Fibroblast of pulmonary artery (primary cell): ENCODE results near the gene HES4.

Experiments used
- DNase-seq: peaks from one replicate; pipeline ENCODE4 v3.0.0-alpha.2; 2010; ENCODE audit warnings: low read depth
- H3K4me3 ChIP-seq: replicated peaks from 2 replicates; pipeline ENCODE4 v1.5.1; 2011; ENCODE audit warnings: low read depth, mild to moderate bottlenecking, control low read depth, low read length, moderate library complexity
- TF ChIP-seq, protein P1 (sequence below): IDR thresholded peaks from 2 replicates; pipeline ENCODE4 v1.5.1; 2011; ENCODE audit warnings: mild to moderate bottlenecking, control low read depth, low read length, inconsistent platforms; ENCODE audit errors: missing control alignments

Gene HES4

DNA sequence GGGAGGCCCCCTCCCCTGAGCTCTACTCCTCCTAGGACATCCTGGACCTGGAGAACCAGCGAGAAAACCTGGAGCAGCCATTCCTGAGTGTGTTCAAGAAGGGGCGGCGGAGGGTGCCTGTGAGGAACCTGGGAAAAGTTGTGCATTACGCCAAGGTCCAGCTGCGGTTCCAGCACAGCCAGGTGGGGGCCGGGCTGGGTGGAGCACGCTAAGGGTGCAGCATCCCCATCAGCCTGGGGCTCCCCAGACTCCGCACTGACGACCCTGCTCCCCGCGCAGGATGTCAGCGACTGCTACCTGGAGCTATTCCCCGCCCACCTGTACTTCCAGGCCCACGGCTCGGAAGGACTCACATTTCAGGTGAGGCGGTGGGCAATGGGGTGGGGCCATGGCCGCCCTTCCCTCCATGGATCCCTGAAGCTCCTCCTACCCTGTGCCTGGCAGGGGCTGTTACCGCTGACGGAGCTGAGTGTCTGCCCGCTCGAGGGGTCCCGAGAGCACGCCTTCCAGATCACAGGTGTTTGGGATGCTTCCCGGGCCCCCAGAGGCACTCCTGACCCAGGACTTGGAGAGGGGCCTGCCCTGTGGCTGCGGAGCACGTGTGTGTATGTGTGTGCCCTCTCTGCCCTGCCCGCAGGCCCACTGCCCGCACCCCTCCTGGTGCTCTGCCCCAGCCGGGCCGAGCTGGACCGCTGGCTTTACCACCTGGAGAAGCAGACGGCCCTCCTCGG is 29.5 kb downstream of the HES4 start:
- no peak for DNase-seq
- TF ChIP-seq, protein P1, sequence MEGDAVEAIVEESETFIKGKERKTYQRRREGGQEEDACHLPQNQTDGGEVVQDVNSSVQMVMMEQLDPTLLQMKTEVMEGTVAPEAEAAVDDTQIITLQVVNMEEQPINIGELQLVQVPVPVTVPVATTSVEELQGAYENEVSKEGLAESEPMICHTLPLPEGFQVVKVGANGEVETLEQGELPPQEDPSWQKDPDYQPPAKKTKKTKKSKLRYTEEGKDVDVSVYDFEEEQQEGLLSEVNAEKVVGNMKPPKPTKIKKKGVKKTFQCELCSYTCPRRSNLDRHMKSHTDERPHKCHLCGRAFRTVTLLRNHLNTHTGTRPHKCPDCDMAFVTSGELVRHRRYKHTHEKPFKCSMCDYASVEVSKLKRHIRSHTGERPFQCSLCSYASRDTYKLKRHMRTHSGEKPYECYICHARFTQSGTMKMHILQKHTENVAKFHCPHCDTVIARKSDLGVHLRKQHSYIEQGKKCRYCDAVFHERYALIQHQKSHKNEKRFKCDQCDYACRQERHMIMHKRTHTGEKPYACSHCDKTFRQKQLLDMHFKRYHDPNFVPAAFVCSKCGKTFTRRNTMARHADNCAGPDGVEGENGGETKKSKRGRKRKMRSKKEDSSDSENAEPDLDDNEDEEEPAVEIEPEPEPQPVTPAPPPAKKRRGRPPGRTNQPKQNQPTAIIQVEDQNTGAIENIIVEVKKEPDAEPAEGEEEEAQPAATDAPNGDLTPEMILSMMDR = no peak
- H3K4me3 ChIP-seq = no peak overlapping the region

DNA sequence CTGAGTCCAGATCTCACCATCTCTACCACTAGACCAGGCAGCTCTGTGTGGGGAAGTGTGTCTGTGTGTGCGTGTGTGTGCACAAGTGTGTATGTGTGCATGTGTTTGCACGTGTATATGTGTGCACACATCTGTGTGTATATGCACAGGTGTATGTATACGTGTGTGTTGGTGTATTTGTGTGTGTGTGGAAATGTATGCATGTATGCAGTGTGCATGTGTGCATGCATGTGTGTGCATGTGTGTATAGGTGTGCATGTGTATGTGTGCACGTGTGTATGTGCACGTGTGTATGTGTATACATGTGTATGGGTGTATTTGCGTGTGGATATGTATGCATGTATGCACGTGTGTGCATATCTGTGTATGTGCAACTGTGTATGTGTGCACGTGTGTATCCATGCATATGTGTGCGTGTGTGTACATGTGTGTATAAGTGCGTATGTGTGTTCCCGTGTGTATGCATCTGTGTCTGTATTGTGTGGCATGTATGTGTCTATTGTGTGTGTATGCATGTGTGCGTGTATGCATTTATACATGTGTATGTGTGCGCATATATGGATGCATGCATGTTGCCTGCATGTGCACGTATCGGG is 30.5 kb downstream of the HES4 start:
- TF ChIP-seq, protein P1 = no peak
- DNase-seq = no peak

DNA sequence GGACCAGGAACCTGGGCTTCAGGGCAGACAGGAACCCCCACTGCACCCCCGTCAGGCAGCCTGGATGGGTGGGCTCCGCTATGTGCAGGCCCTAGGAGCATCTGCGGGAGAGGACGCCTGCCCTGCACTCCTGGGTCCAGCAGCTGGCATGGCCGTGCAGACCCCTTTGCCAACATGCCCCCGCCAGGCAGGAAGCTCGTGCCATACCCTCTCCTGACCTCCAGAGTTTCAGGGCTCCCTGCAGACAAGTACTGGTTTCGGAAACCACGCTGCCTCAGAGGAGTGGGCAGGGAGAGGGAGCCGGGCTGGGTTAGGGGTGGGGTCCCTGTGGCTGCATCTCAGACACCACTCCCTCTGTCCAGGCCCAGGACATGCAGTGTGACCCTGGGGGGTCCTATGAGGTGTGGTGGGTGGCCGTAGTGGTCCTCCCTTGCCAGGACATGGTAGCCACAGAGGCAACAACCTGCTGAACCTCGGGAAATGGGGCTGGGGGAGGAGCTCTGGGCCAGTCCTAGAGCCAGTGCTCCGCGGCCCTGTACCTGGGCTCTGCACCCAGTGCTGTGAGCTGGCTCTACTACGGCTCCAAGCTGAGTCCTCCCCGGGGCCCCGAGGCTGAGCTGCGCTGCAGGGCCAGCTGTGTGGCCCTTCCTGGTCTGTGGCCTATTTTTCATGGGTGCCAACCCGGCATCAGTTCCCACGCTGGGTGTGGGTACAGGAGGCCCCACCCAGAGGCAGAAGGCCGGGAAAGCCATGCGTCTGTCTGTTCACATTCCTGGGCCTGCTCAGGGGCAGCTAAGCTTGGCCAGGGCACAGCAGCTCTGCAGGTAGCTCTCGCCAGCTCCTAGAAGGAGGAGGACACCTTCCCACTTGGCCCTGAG is 32.2 kb downstream of the HES4 start:
- H3K4me3 ChIP-seq = no peak overlapping the region
- DNase-seq = no peak
- TF ChIP-seq, protein P1 = no peak

More for the DNA sequence above, 30.5 kb downstream of the HES4 start:
- H3K4me3 ChIP-seq = no peak overlapping the region

DNA sequence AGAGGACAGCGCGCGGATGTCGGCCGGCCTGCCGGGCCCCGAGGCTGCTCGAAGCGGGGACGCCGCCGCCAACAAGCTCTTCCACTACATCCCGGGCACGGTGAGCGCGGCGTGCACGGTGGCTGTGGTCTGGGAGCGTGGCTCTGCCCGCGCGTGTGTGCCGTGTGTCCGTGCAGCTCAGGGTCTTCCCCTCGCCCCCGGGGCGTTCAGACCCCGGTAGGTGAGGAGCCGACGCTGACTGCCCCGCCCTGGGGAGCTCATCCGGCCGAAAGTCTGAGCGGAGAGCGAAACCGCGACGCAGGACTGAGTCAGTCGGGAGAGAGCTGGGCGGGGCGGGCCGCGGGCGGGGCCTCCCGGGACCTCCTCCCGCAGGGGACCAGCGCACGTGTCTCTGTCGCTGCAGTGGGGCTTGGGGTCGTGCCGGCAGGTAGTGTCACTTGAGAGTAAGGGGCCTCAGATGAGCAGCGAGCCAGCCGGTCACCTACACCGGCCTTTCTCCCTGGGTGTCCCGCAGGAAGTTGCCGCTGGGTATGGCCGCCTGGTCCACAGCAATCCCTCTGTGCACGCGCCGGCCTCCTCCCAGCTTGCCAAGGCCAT is 33.1 kb downstream of the HES4 start:
- TF ChIP-seq, protein P1 = no peak
- peak overlapping the region; percentile 62 for H3K4me3 ChIP-seq
- peak; percentile 42 for DNase-seq

DNA sequence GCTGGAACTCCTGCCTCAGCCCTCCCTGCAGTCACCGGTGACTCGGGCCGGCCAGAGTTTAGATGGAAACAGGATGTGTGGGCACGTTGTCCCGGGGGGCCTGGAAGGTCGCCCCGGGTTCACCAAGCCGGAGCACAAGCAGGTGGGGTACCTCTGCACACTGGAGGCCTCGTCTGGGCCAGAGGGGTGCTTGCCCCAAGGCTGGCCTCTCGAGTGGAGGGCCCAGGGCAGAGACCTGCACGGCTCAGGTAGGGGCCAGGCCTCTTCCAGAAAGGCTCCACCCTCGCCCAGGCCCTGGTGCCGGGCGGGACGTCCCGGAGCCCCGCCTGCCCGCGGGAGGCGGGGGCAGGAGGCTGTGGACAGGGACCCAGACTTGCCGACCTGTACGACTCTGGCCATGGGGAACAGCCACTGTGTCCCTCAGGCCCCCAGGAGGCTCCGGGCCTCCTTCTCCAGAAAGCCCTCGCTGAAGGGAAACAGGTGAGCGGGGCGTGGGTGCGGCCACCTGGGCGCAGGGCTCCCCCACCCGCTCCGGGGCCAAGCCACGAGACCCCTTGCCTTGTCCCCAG is 33.7 kb downstream of the HES4 start, which contains the start of gene PLEKHN1:
Gene PLEKHN1 (plus strand): TSS at position 348 of the 569 bp plus-strand sequence. CDS start 50 bp downstream, at position 398.
- TF ChIP-seq, protein P1 = no peak
- no peak for DNase-seq
- peak within 1 kb of the TSS; percentile 62 for H3K4me3 ChIP-seq

DNA sequence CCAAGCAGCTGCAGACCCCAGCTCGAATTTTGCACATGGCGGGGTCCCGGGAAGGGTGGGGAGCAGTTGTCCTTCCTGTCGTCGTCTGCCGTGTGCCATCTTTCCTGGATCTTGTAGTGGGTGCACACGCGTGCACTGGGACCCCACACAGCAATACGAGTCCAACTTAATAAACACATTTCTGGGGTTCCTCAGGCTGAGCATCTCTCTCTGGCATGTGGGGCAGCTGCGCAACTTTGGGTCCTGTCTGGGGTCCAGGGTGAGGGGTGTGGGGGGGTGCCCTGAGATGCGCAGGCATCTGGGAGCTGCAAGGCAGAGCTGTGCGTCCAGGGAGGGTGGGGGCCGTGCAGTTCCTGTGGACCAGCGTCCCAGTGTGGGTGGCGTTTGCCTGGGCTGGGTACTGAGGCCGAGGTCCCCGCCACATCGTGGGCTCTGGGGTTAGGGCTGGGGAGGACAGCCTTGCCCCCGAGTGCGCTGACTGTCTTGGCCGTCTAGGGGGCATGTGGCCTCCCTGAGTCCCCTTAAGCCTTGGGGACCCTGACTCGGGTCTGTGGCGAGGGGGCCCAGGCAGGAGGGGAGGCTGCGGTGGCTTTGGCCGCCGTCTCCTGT is 34.3 kb downstream of the HES4 start:
- TF ChIP-seq, protein P1 = no peak
- H3K4me3 ChIP-seq = no peak overlapping the region
- DNase-seq = no peak
